ENCODE results near the gene NDC80.
"Not testable (repeated sequence)": the region's sequence is repeated elsewhere in the genome, so short reads cannot be mapped to it uniquely, and the experiment has no call there.

Gene NDC80

GRCh38 chr18:2635586-2635985 lies 64.2 kb downstream of the NDC80 start:
- no peak for DNase-seq

- no peak for DNase-seq
Measured at GRCh38 chr18:2636126-2636631, 64.8 kb downstream of the NDC80 start.

GRCh38 chr18:2641638-2642037 lies 70.3 kb downstream of the NDC80 start:
- DNase-seq, result no peak

GRCh38 chr18:2642771-2643170 lies 71.4 kb downstream of the NDC80 start:
- no peak for DNase-seq

- no peak for DNase-seq
Measured at GRCh38 chr18:2644535-2644934, 73.2 kb downstream of the NDC80 start.

- no peak for DNase-seq
Measured at GRCh38 chr18:2651981-2652380, 80.6 kb downstream of the NDC80 start.

- no peak for DNase-seq
Measured at GRCh38 chr18:2653467-2653866, 82.1 kb downstream of the NDC80 start.

- peak; percentile 4 for DNase-seq
Measured at GRCh38 chr18:2654169-2654927, 83.0 kb downstream of the NDC80 start.

GRCh38 chr18:2654928-2655177 lies 83.5 kb downstream of the NDC80 start:
- DNase-seq, result no peak

GRCh38 chr18:2655178-2655953 lies 84.0 kb downstream of the NDC80 start, which contains the start of gene SMCHD1:
Gene SMCHD1, plus strand, starts transcription at chr18:2655726. Its CDS starts 350 bp downstream, at chr18:2656076.
- peak; percentile 69 for DNase-seq

GRCh38 chr18:2655954-2656236 lies 84.5 kb downstream of the NDC80 start:
- no peak for DNase-seq

GRCh38 chr18:2656237-2656980 lies 85.1 kb downstream of the NDC80 start:
- DNase-seq, result no peak

- no peak for DNase-seq
Measured at GRCh38 chr18:2656981-2657512, 85.7 kb downstream of the NDC80 start.

GRCh38 chr18:2657788-2658458 lies 86.6 kb downstream of the NDC80 start:
- DNase-seq, result peak; percentile 10

- not testable (repeated sequence) for DNase-seq
Measured at GRCh38 chr18:2660849-2661248, 89.5 kb downstream of the NDC80 start.

- not testable (repeated sequence) for DNase-seq
Measured at GRCh38 chr18:2662288-2662687, 90.9 kb downstream of the NDC80 start.

- DNase-seq, result no peak
Measured at GRCh38 chr18:2662990-2663389, 91.6 kb downstream of the NDC80 start.
